ENCODE results near the gene TRAPPC6A. TPM values are rescaled to one million over a fixed set of nuclear protein-coding genes. Genes with fewer than 3 reads are reported as not detected.

The TRAPPC6A gene
- total and polyA plus RNA-seq, 2 donors (not counting 1 experiment from before 2014, with no cell fraction given): 9.3 to 15.9 TPM

GRCh38 chr19:45142726-45143110 is 35.3 kb downstream of the TRAPPC6A start:
- H2AFZ ChIP-seq (ENCODE audit: low read length): no peak overlapping the region
- TF ChIP-seq EZH2 (IDR thresholded peaks at IDR 0.05; ENCODE audit: low read length, missing control alignments) (no peak), CTCF (conservative IDR thresholded peaks at IDR 0.05 in 1 of 2, IDR thresholded peaks at IDR 0.05 in 1 of 2; ENCODE audit: low read depth in 1 of 2, low read length in 2 of 2) (no peak)
- no peak for DNase-seq (ENCODE audit: low read depth in 2 of 2)
- H3K4me1 ChIP-seq (ENCODE audit: control insufficient read depth, extremely low read depth, insufficient read depth, low read length): no peaks in the 10 kb centered on the region
- no peaks in the 10 kb centered on the region for H3K9me3 ChIP-seq (ENCODE audit: control insufficient read depth, insufficient read depth, low read depth, low read length)
- no peak overlapping the region for H3K4me2 ChIP-seq (ENCODE audit: extremely low read depth, insufficient read depth, low read length)
- H3K27me3 ChIP-seq (ENCODE audit: control insufficient read depth, insufficient read depth, low read length): no peaks in the 10 kb centered on the region
- H3K27ac ChIP-seq (ENCODE audit: insufficient read depth, low read length): no peak overlapping the region
- no peak overlapping the region for H3K9ac ChIP-seq (ENCODE audit: insufficient read depth, low read length)
- H3K79me2 ChIP-seq (ENCODE audit: control insufficient read depth, insufficient read depth, low read length): no peaks in the 10 kb centered on the region
- H3K36me3 ChIP-seq (ENCODE audit: control insufficient read depth, insufficient read depth, low read length): peaks cover 16% of the 10 kb centered on the region
- no peaks in the 10 kb centered on the region for H4K20me1 ChIP-seq (ENCODE audit: control insufficient read depth, extremely low read depth, insufficient read depth, low read length)
- H3K4me3 ChIP-seq (replicated peaks in 1 of 4; ENCODE audit: control extremely low read depth in 1 of 4, insufficient read depth in 1 of 4, low read depth in 3 of 4, low read length in 4 of 4): no peak overlapping the region

- Histone ChIP-seq H3K36me3 (ENCODE audit: control insufficient read depth, insufficient read depth, low read length) (peaks cover 14% of the 10 kb centered on the region), H3K4me2 (ENCODE audit: extremely low read depth, insufficient read depth, low read length) (no peak overlapping the region), H3K27me3 (ENCODE audit: control insufficient read depth, insufficient read depth, low read length) (no peaks in the 10 kb centered on the region), H3K9ac (ENCODE audit: insufficient read depth, low read length) (no peak overlapping the region), H2AFZ (ENCODE audit: low read length) (no peak overlapping the region), H4K20me1 (ENCODE audit: control insufficient read depth, extremely low read depth, insufficient read depth, low read length) (no peaks in the 10 kb centered on the region), H3K4me1 (ENCODE audit: control insufficient read depth, extremely low read depth, insufficient read depth, low read length) (peaks cover 1% of the 10 kb centered on the region), H3K79me2 (ENCODE audit: control insufficient read depth, insufficient read depth, low read length) (no peaks in the 10 kb centered on the region), H3K27ac (ENCODE audit: insufficient read depth, low read length) (no peak overlapping the region), H3K9me3 (ENCODE audit: control insufficient read depth, insufficient read depth, low read depth, low read length) (no peaks in the 10 kb centered on the region), H3K4me3 (replicated peaks in 1 of 4; ENCODE audit: control extremely low read depth in 1 of 4, insufficient read depth in 1 of 4, low read depth in 3 of 4, low read length in 4 of 4) (no peak overlapping the region)
- TF ChIP-seq CTCF (conservative IDR thresholded peaks at IDR 0.05 in 1 of 2, IDR thresholded peaks at IDR 0.05 in 1 of 2; ENCODE audit: low read depth in 1 of 2, low read length in 2 of 2): no peak
- TF ChIP-seq EZH2 (IDR thresholded peaks at IDR 0.05; ENCODE audit: low read length, missing control alignments): no peak
- no peak for DNase-seq (ENCODE audit: low read depth in 2 of 2)
Measured at GRCh38 chr19:45142016-45142725, 35.9 kb downstream of the TRAPPC6A start.

- no peak for TF ChIP-seq CTCF (conservative IDR thresholded peaks at IDR 0.05 in 1 of 2, IDR thresholded peaks at IDR 0.05 in 1 of 2; ENCODE audit: low read depth in 1 of 2, low read length in 2 of 2)
- TF ChIP-seq EZH2 (IDR thresholded peaks at IDR 0.05; ENCODE audit: low read length, missing control alignments): no peak
Measured at GRCh38 chr19:45141203-45141900, 36.7 kb downstream of the TRAPPC6A start.

More at GRCh38 chr19:45141203-45141900, 36.7 kb downstream of the TRAPPC6A start:
- no peaks in the 10 kb centered on the region for H3K9me3 ChIP-seq (ENCODE audit: control insufficient read depth, insufficient read depth, low read depth, low read length)
- no peaks in the 10 kb centered on the region for H3K79me2 ChIP-seq (ENCODE audit: control insufficient read depth, insufficient read depth, low read length)
- H2AFZ ChIP-seq (ENCODE audit: low read length): no peak overlapping the region
- no peak overlapping the region for H3K4me2 ChIP-seq (ENCODE audit: extremely low read depth, insufficient read depth, low read length)
- no peak overlapping the region for H3K27ac ChIP-seq (ENCODE audit: insufficient read depth, low read length)
- no peak for DNase-seq (ENCODE audit: low read depth in 2 of 2)
- H3K4me1 ChIP-seq (ENCODE audit: control insufficient read depth, extremely low read depth, insufficient read depth, low read length): peaks cover 6% of the 10 kb centered on the region
- H3K27me3 ChIP-seq (ENCODE audit: control insufficient read depth, insufficient read depth, low read length): no peaks in the 10 kb centered on the region
- no peak overlapping the region for H3K9ac ChIP-seq (ENCODE audit: insufficient read depth, low read length)
- no peaks in the 10 kb centered on the region for H4K20me1 ChIP-seq (ENCODE audit: control insufficient read depth, extremely low read depth, insufficient read depth, low read length)
- no peak overlapping the region for H3K4me3 ChIP-seq (replicated peaks in 1 of 4; ENCODE audit: control extremely low read depth in 1 of 4, insufficient read depth in 1 of 4, low read depth in 3 of 4, low read length in 4 of 4)
- peaks cover 11% of the 10 kb centered on the region for H3K36me3 ChIP-seq (ENCODE audit: control insufficient read depth, insufficient read depth, low read length)

Data from fibroblast of lung (primary cell).